OCI-LY7 (cell line): ENCODE measurements around the gene TAS2R39. TPM values are rescaled to one million over a fixed set of nuclear protein-coding genes. Genes with fewer than 3 reads are reported as not detected.
"Not testable (repeated sequence)": the region's sequence is repeated elsewhere in the genome, so short reads cannot be mapped to it uniquely, and the experiment has no call there.

Experiments used
- BruUV-seq: library from RNA; stranded (reverse); fragments of 400-500 nt; replicated peaks from 2 replicates; lab custom pipeline; 2021; lab: Mats Ljungman, UMichigan
- CTCF ChIA-PET: fragments of 300-600 bp; sonication (Branson Sonifier 250); formaldehyde crosslinking; loops from one replicate; lab custom pipeline; 2022; ENCODE audit warnings: antibody characterized with exemption; ENCODE audit not compliant: unreplicated experiment; lab: Charles Lee
- POLR2A ChIA-PET: fragments of 300-600 bp; sonication (Branson Sonifier 250); formaldehyde crosslinking; loops from one replicate; lab custom pipeline; 2022; ENCODE audit warnings: antibody characterized with exemption; lab: Charles Lee
- DNase-seq: peaks from one replicate; pipeline ENCODE4 v3.0.0-alpha.2; 2015; ENCODE audit warnings: low spot score
- H2AFZ ChIP-seq: fragments of 200-600 bp; sonication (generic), shearing (Covaris generic); 2 replicates; pipeline ENCODE4 v1.6.1; 2014; ENCODE audit warnings: mild to moderate bottlenecking, antibody characterized with exemption, low read length, moderate library complexity
- H3K27ac ChIP-seq: fragments of 200-600 bp; sonication (generic); 2 replicates; pipeline ENCODE4 v1.5.1; 2014; ENCODE audit warnings: mixed run types, low read depth, mild to moderate bottlenecking, moderate library complexity, low read length, inconsistent platforms; ENCODE audit not compliant: poor library complexity, severe bottlenecking
- H3K36me3 ChIP-seq: fragments of 200-600 bp; sonication (generic); 2 replicates; pipeline ENCODE4 v1.6.1; 2014; ENCODE audit warnings: mild to moderate bottlenecking, antibody characterized with exemption, low read length, moderate library complexity, mixed read lengths; ENCODE audit not compliant: insufficient read depth
- H3K4me1 ChIP-seq: fragments of 200-600 bp; sonication (generic); 2 replicates; pipeline ENCODE4 v1.5.1; 2014; ENCODE audit warnings: mild to moderate bottlenecking, low read length; ENCODE audit not compliant: insufficient read depth, poor library complexity, severe bottlenecking
- H3K4me2 ChIP-seq: fragments of 200-600 bp; sonication (generic); 2 replicates; pipeline ENCODE4 v1.6.1; 2014; ENCODE audit warnings: mild to moderate bottlenecking, low read length
- H3K4me3 ChIP-seq: fragments of 200-600 bp; sonication (generic); 2 replicates; pipeline ENCODE4 v1.5.1; 2014; ENCODE audit warnings: mild to moderate bottlenecking, low read depth, low read length; ENCODE audit not compliant: poor library complexity, severe bottlenecking
- H3K79me2 ChIP-seq: fragments of 200-600 bp; sonication (generic); 2 replicates; pipeline ENCODE4 v1.6.1; 2016; ENCODE audit warnings: low read depth, mild to moderate bottlenecking, low read length, moderate library complexity, mixed read lengths; ENCODE audit not compliant: insufficient read depth
- H3K9me2 ChIP-seq: fragments of 200-600 bp; sonication (generic); 2 replicates; pipeline ENCODE4 v1.6.1; 2016; ENCODE audit warnings: mild to moderate bottlenecking, low read length, mixed read lengths; ENCODE audit not compliant: insufficient read depth
- H3K9me3 ChIP-seq: fragments of 200-600 bp; sonication (generic); 2 replicates; pipeline ENCODE4 v1.6.1; 2014; ENCODE audit warnings: mild to moderate bottlenecking, mixed run types, low read length, mixed read lengths
- H4K20me1 ChIP-seq: fragments of 200-600 bp; sonication (generic); 2 replicates; pipeline ENCODE4 v1.6.1; 2014; ENCODE audit warnings: mild to moderate bottlenecking, antibody characterized with exemption, low read length, moderate library complexity, mixed read lengths; ENCODE audit not compliant: insufficient read depth
- EZH2phosphoT487 ChIP-seq: fragments of 200-600 bp; sonication (generic); IDR thresholded peaks from 2 replicates; pipeline ENCODE4 v1.6.1; 2018; ENCODE audit warnings: low read depth, borderline replicate concordance, mild to moderate bottlenecking, mixed run types, antibody characterized with exemption, low read length, moderate library complexity, mixed read lengths
- intact Hi-C: fragments of 100-400 bp; cut with micrococcal nuclease; formaldehyde crosslinking; loops from one replicate; pipeline ENCODE4 v1.10.0; 2022; ENCODE audit not compliant: unreplicated experiment
- total RNA-seq, 2 experiments: library from RNA; depleted of rRNA in 1 of 2; stranded (reverse); fragments of >200 nt in 1 of 2; shearing (Covaris generic) in 1 of 2; gene quantifications; 2 replicates each; pipeline ENCODE4 v1.2.3, GENCODE V29; 2014 to 2022
- TF ChIP-seq, protein P1 (sequence below): fragments of 200-600 bp; sonication (generic); conservative IDR thresholded peaks from 2 replicates; pipeline ENCODE4 v1.5.1; 2014; ENCODE audit warnings: mild to moderate bottlenecking, antibody characterized with exemption, low read length, moderate library complexity, mixed read lengths

The TAS2R39 gene
- total RNA-seq, 2 experiments from 2014 or later, result not detected

GRCh38 chr7:143172354-143172753, 10.9 kb upstream of the TAS2R39 start:
- no peak overlapping the region for H2AFZ ChIP-seq
- CTCF ChIA-PET, result no interaction called here

GRCh38 chr7:143176128-143176527, 7.1 kb upstream of the TAS2R39 start:
- H2AFZ ChIP-seq, result no peak overlapping the region
- no peaks in the 10 kb centered on the region for H3K4me1 ChIP-seq
- H3K79me2 ChIP-seq, result no peaks in the 10 kb centered on the region
- H3K9me3 ChIP-seq, result peaks cover 15% of the 10 kb centered on the region
- CTCF ChIA-PET, result no interaction called here
- no peak overlapping the region for H3K4me2 ChIP-seq
- no peaks in the 10 kb centered on the region for H4K20me1 ChIP-seq
- H3K4me3 ChIP-seq, result no peak overlapping the region
- no peak for TF ChIP-seq EZH2phosphoT487
- TF ChIP-seq, protein P1, sequence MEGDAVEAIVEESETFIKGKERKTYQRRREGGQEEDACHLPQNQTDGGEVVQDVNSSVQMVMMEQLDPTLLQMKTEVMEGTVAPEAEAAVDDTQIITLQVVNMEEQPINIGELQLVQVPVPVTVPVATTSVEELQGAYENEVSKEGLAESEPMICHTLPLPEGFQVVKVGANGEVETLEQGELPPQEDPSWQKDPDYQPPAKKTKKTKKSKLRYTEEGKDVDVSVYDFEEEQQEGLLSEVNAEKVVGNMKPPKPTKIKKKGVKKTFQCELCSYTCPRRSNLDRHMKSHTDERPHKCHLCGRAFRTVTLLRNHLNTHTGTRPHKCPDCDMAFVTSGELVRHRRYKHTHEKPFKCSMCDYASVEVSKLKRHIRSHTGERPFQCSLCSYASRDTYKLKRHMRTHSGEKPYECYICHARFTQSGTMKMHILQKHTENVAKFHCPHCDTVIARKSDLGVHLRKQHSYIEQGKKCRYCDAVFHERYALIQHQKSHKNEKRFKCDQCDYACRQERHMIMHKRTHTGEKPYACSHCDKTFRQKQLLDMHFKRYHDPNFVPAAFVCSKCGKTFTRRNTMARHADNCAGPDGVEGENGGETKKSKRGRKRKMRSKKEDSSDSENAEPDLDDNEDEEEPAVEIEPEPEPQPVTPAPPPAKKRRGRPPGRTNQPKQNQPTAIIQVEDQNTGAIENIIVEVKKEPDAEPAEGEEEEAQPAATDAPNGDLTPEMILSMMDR, result no peak
- no peaks in the 10 kb centered on the region for H3K36me3 ChIP-seq
- intact Hi-C loops, result no loop called here
- H3K27ac ChIP-seq, result no peak overlapping the region
- DNase-seq, result no peak
- BruUV-seq, result no TSS peak
- H3K9me2 ChIP-seq, result no peaks in the 10 kb centered on the region
- POLR2A ChIA-PET, result no interaction called here

More at GRCh38 chr7:143172354-143172753, 10.9 kb upstream of the TAS2R39 start:
- no peak overlapping the region for H3K27ac ChIP-seq
- H3K9me3 ChIP-seq, result peaks cover 3% of the 10 kb centered on the region; the same call in 1 of the 2 replicates
- no TSS peak for BruUV-seq
- H3K4me3 ChIP-seq, result no peak overlapping the region
- H3K4me2 ChIP-seq, result no peak overlapping the region
- DNase-seq, result no peak
- no peaks in the 10 kb centered on the region for H3K36me3 ChIP-seq
- H4K20me1 ChIP-seq, result no peaks in the 10 kb centered on the region
- H3K4me1 ChIP-seq, result no peaks in the 10 kb centered on the region
- no peaks in the 10 kb centered on the region for H3K9me2 ChIP-seq
- intact Hi-C loops, result no loop called here
- POLR2A ChIA-PET, result no interaction called here
- H3K79me2 ChIP-seq, result no peaks in the 10 kb centered on the region
- TF ChIP-seq, protein P1, result no peak

- Histone ChIP-seq H2AFZ (no peak overlapping the region), H3K27ac (no peak overlapping the region), H3K36me3 (no peaks in the 10 kb centered on the region), H3K4me3 (no peak overlapping the region), H3K9me2 (no peaks in the 10 kb centered on the region), H4K20me1 (no peaks in the 10 kb centered on the region), H3K4me1 (no peaks in the 10 kb centered on the region), H3K79me2 (no peaks in the 10 kb centered on the region), H3K4me2 (no peak overlapping the region), H3K9me3 (peaks cover 15% of the 10 kb centered on the region)
- intact Hi-C loops, result no loop called here
- no TSS peak for BruUV-seq
- POLR2A ChIA-PET, result no interaction called here
- DNase-seq, result peak; percentile 10
- CTCF ChIA-PET, result no interaction called here
- TF ChIP-seq EZH2phosphoT487, result no peak
- TF ChIP-seq, protein P1, result no peak
These were observed 5.7 kb upstream of the TAS2R39 start for GRCh38 chr7:143177374-143178119.

DNA sequence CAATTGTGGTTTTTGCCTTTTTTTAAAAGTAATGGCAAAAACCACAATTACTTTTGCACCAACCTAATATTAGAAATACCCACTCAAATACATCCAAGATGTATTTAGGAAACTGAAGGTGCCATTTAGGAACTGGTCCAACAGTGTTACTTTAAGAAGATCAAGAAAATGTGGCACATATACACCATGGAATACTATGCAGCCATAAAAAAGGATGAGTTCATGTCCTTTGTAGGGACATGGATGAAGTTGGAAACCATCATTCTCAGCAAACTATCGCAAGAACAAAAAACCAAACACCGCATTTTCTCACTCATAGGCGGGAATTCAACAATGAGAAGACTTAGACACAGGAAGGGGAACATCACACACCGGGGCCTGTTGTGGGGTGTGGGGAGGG, 2.4 kb upstream of the TAS2R39 start:
- H3K4me2 ChIP-seq, BruUV-seq, H3K27ac ChIP-seq, DNase-seq, H2AFZ ChIP-seq, intact Hi-C loops, POLR2A ChIA-PET, H3K36me3 ChIP-seq, CTCF ChIA-PET, H3K79me2 ChIP-seq, H3K4me3 ChIP-seq, H3K9me2 ChIP-seq, H3K4me1 ChIP-seq, H4K20me1 ChIP-seq: not testable (repeated sequence)
- H3K9me3 ChIP-seq, result peaks cover 15% of the 10 kb centered on the region
